Upper lobe of left lung (tissue), 6 donors: Measurements from ENCODE around the gene MAP7D1. TPM values are rescaled to one million over a fixed set of nuclear protein-coding genes. Genes with fewer than 3 reads are reported as not detected.

Source experiments
- ATAC-seq, 2 donors: fragments of 200-7000 bp; cut with Tn5 transposase; one replicate each; pipeline ENCODE4 v1.9.1; 2022; ENCODE audit warnings: mild to moderate bottlenecking in 2 of 2, moderate library complexity in 2 of 2; ENCODE audit not compliant: low FRiP score in 2 of 2
- DNase-seq, 2 donors: peaks; one replicate each; pipeline ENCODE4 v3.0.0-alpha.2; 2019 to 2020
- H3K27ac ChIP-seq, 4 donors: fragments of 200-600 bp; sonication (generic); one replicate each; pipeline ENCODE4 v1.5.1; 2016 to 2019
- H3K27me3 ChIP-seq, 4 donors: fragments of 200-600 bp; sonication (generic); one replicate each; pipeline ENCODE4 v1.5.1; 2017 to 2019
- H3K36me3 ChIP-seq, 4 donors: fragments of 200-600 bp; sonication (generic); one replicate each; pipeline ENCODE4 v1.5.1; 2016 to 2019
- H3K4me1 ChIP-seq, 4 donors: fragments of 200-600 bp; sonication (generic); one replicate each; pipeline ENCODE4 v1.5.1; 2018 to 2019
- H3K4me3 ChIP-seq, 4 donors: fragments of 200-600 bp; sonication (generic); one replicate each; pipeline ENCODE4 v1.5.1; 2017 to 2019; ENCODE audit warnings: mild to moderate bottlenecking in 2 of 4, moderate library complexity in 1 of 4
- H3K9me3 ChIP-seq, 4 donors: fragments of 200-600 bp; sonication (generic); one replicate each; pipeline ENCODE4 v1.5.1; 2018 to 2019
- CTCF ChIP-seq, 6 experiments: fragments of 450-650 bp in 4 of 6; fragments of 200-600 bp in 2 of 6; sonication (generic) in 2 of 6; IDR thresholded peaks; one replicate each; pipeline ENCODE4 v1.5.1; 2016 to 2019; ENCODE audit warnings: antibody characterized with exemption in 6 of 6
- EP300 ChIP-seq, 4 donors: sonication (generic); formaldehyde crosslinking; IDR thresholded peaks; one replicate each; pipeline ENCODE4 v1.5.1; 2017; ENCODE audit warnings: antibody characterized with exemption in 4 of 4, control low read depth in 2 of 4
- POLR2A ChIP-seq, 4 donors: fragments of 450-650 bp; IDR thresholded peaks; one replicate each; pipeline ENCODE4 v1.5.1; 2016 to 2017; ENCODE audit warnings: antibody characterized with exemption in 4 of 4, mild to moderate bottlenecking in 2 of 4
- POLR2AphosphoS5 ChIP-seq, 2 donors: sonication (generic); formaldehyde crosslinking; IDR thresholded peaks; one replicate each; pipeline ENCODE4 v1.5.1; 2017; ENCODE audit warnings: antibody characterized with exemption in 2 of 2
- WGBS, 2 donors: methylation state at CpG; one replicate each; pipeline ENCODE4 v1.1.5; 2017 to 2018; 5-methylcytosine and 5-hydroxymethylcytosine counted together
- total RNA-seq, 6 donors: library from RNA; depleted of rRNA in 4 of 6; stranded (reverse); fragments of >200 nt in 4 of 6; gene quantifications; one replicate each; pipeline versions ENCODE4 v1.1.0 to v1.2.1, GENCODE V29; 2016 to 2021
- donor health status: DM: no; HTN: no; CAD: no; lungs with moderate emphysema.
- donor health status: DM: no; HTN: yes; CAD: no; lungs with severe emphysema.

MAP7D1 gene
- total RNA-seq, 6 donors from 2014 or later, result 129 to 290 (median 153) TPM

GRCh38 chr1:36123356-36123755, 32.6 kb upstream of the MAP7D1 start:
- Histone ChIP-seq H3K36me3 (no peaks in the 10 kb centered on the region), H3K27ac (peak overlapping the region in 1 of 4 donors; percentile 45), H3K9me3 (no peaks in the 10 kb centered on the region), H3K4me1 (peaks cover 11 to 31% (median 14%) of the 10 kb centered on the region in 4 donors), H3K4me3 (no peak overlapping the region), H3K27me3 (peaks cover 0 to 12% (median 2%) of the 10 kb centered on the region in 4 donors)
- peak; percentile 23 to 76 for ATAC-seq
- TF ChIP-seq EP300 (IDR thresholded peaks at IDR 0.05) (no peak), POLR2A (IDR thresholded peaks at IDR 0.05) (no peak), CTCF (IDR thresholded peaks at IDR 0.05) (no peak), POLR2AphosphoS5 (IDR thresholded peaks at IDR 0.05) (no peak)
- DNase-seq, result peak in 1 of 2 donors; percentile 32
- WGBS, 2 donors, result 43 to 65% methylated on average over 8 of the region's 8 CpGs

- no peaks in the 10 kb centered on the region for H3K36me3 ChIP-seq
- peaks cover 0 to 12% (median 2%) of the 10 kb centered on the region in 4 donors for H3K27me3 ChIP-seq
- 45 to 69% methylated on average over 2 to 19 of the region's 42 CpGs for WGBS, 2 donors
- ATAC-seq (no peak), DNase-seq (no peak)
- no peak for TF ChIP-seq POLR2A (IDR thresholded peaks at IDR 0.05)
- TF ChIP-seq POLR2AphosphoS5 (IDR thresholded peaks at IDR 0.05), result no peak
- TF ChIP-seq EP300 (IDR thresholded peaks at IDR 0.05), result no peak
- no peak for TF ChIP-seq CTCF (IDR thresholded peaks at IDR 0.05)
- H3K27ac ChIP-seq, result no peak overlapping the region
- peaks cover 6 to 27% (median 12%) of the 10 kb centered on the region in 4 donors for H3K4me1 ChIP-seq
- H3K4me3 ChIP-seq, result peak overlapping the region in 3 of 4 donors; percentile 40 to 48 (median 47)
- no peaks in the 10 kb centered on the region for H3K9me3 ChIP-seq
These were observed 31.4 kb upstream of the MAP7D1 start for GRCh38 chr1:36124404-36125128.

- Histone ChIP-seq H3K36me3 (no peaks in the 10 kb centered on the region), H3K4me3 (peak within 1 kb of the TSS; percentile 20 to 48 (median 44)), H3K27ac (no peak within 1 kb of the TSS), H3K27me3 (peaks cover 0 to 12% (median 2%) of the 10 kb centered on the region in 4 donors), H3K4me1 (peaks cover 6 to 26% (median 10%) of the 10 kb centered on the region in 4 donors), H3K9me3 (no peaks in the 10 kb centered on the region)
- DNase-seq, result peak in 1 of 2 donors; percentile 92
- TF ChIP-seq POLR2A (IDR thresholded peaks at IDR 0.05) (no peak), CTCF (IDR thresholded peaks at IDR 0.05) (no peak), POLR2AphosphoS5 (IDR thresholded peaks at IDR 0.05) (no peak), EP300 (IDR thresholded peaks at IDR 0.05) (no peak)
- ATAC-seq, result peak; percentile 4 to 86
- 30 to 60% methylated on average over 6 to 25 of the region's 77 CpGs for WGBS, 2 donors
These were observed 30.6 kb upstream of the MAP7D1 start, which contains the start of gene COL8A2 for GRCh38 chr1:36125129-36125991. Gene COL8A2 (minus strand): TSS chr1:36125222. CDS start chr1:36100242, 24,980 bp downstream.

GRCh38 chr1:36126005-36126716, 29.8 kb upstream of the MAP7D1 start:
- peaks cover 6 to 26% (median 10%) of the 10 kb centered on the region in 4 donors for H3K4me1 ChIP-seq
- no peak for DNase-seq
- no peaks in the 10 kb centered on the region for H3K36me3 ChIP-seq
- no peaks in the 10 kb centered on the region for H3K9me3 ChIP-seq
- H3K27ac ChIP-seq, result no peak overlapping the region
- ATAC-seq, result no peak
- no peak overlapping the region for H3K4me3 ChIP-seq
- 86 to 91% methylated on average over 21 of the region's 21 CpGs for WGBS, 2 donors
- H3K27me3 ChIP-seq, result peaks cover 0 to 12% (median 2%) of the 10 kb centered on the region in 4 donors
- no peak for TF ChIP-seq CTCF (IDR thresholded peaks at IDR 0.05)
- TF ChIP-seq POLR2A (IDR thresholded peaks at IDR 0.05), result no peak
- no peak for TF ChIP-seq POLR2AphosphoS5 (IDR thresholded peaks at IDR 0.05)
- no peak for TF ChIP-seq EP300 (IDR thresholded peaks at IDR 0.05)
